ENCODE measurements around the gene MTFR2. TPM values are rescaled to one million over a fixed set of nuclear protein-coding genes. Genes with fewer than 3 reads are reported as not detected.

Gene MTFR2
- total and polyA plus RNA-seq, 2 donors (not counting 3 experiments of a cell fraction or from before 2014, with no cell fraction given) = 7.7 to 8.7 TPM

DNA sequence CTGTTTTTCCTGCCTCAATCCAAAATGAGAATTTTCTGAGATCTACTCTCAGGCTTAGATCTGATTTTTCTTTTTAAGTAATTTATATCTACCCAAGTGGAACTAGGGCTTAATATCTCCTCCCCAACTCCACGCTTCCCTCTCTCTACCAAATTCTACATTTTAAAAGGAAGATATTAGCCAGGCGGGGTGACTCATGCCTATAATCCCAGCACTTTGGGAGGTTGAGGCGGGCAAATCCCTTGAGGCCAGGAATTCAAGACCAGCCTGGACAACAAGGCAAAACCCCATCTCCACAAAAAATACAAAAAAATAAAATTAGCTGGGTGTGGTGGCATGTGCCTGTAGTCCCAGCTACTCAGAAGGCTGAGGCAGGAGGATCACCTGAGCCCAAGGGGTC is 61.0 kb downstream of the MTFR2 start:
- no peak for DNase-seq (ENCODE audit: low read depth, low spot score)
- Histone ChIP-seq H3K4me3 (replicated peaks in 1 of 3; ENCODE audit: insufficient read depth in 1 of 3, low read depth in 1 of 3, low read length in 3 of 3) (no peak overlapping the region), H3K4me2 (ENCODE audit: insufficient read depth, low read length) (no peak overlapping the region), H3K27me3 (ENCODE audit: control insufficient read depth in 2 of 2, insufficient read depth in 2 of 2, low read length in 2 of 2) (no peaks in the 10 kb centered on the region), H3K27ac (ENCODE audit: insufficient read depth, low read depth, low read length) (no peak overlapping the region), H3K9me1 (replicated peaks; ENCODE audit: control insufficient read depth, extremely low read depth, insufficient read depth, low read length) (no peaks in the 10 kb centered on the region), H3K36me3 (ENCODE audit: control insufficient read depth in 2 of 2, extremely low read depth in 1 of 2, insufficient read depth in 2 of 2, low read length in 2 of 2) (peaks cover 17 to 31% of the 10 kb centered on the region in 2 experiments), H3K9ac (replicated peaks; ENCODE audit: extremely low read depth, insufficient read depth, low read length) (no peak overlapping the region), H3K4me1 (ENCODE audit: control insufficient read depth, extremely low read depth, insufficient read depth, low read length) (no peaks in the 10 kb centered on the region), H3K9me3 (replicated peaks; ENCODE audit: control insufficient read depth, insufficient read depth, low read length) (no peaks in the 10 kb centered on the region), H2AFZ (ENCODE audit: low read depth, low read length) (no peak overlapping the region), H3K79me2 (ENCODE audit: control insufficient read depth, insufficient read depth, low read length) (no peaks in the 10 kb centered on the region), H4K20me1 (replicated peaks; ENCODE audit: control insufficient read depth, extremely low read depth, insufficient read depth, low read length) (no peaks in the 10 kb centered on the region)
- ChIA-PET CTCF (interaction anchor here (0.8 to 1.4 kb wide), 4 partner anchors 12 to 279 kb away, joined by 3 to 4 read pairs (median 4); no protein-coding TSS in a partner anchor), POLR2A (no interaction called here)
- FAIRE-seq = no peak
- intact Hi-C loops (cut with micrococcal nuclease) = no loop called here
- no peak for TF ChIP-seq POLR2A (IDR thresholded peaks at IDR 0.05; ENCODE audit: low read depth, low read length)
- TF ChIP-seq, protein P1, sequence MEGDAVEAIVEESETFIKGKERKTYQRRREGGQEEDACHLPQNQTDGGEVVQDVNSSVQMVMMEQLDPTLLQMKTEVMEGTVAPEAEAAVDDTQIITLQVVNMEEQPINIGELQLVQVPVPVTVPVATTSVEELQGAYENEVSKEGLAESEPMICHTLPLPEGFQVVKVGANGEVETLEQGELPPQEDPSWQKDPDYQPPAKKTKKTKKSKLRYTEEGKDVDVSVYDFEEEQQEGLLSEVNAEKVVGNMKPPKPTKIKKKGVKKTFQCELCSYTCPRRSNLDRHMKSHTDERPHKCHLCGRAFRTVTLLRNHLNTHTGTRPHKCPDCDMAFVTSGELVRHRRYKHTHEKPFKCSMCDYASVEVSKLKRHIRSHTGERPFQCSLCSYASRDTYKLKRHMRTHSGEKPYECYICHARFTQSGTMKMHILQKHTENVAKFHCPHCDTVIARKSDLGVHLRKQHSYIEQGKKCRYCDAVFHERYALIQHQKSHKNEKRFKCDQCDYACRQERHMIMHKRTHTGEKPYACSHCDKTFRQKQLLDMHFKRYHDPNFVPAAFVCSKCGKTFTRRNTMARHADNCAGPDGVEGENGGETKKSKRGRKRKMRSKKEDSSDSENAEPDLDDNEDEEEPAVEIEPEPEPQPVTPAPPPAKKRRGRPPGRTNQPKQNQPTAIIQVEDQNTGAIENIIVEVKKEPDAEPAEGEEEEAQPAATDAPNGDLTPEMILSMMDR (IDR thresholded peaks at IDR 0.05; ENCODE audit: extremely low read depth in 1 of 2, insufficient read depth in 1 of 2, low read depth in 1 of 2, low read length in 2 of 2) = no peak
- no peak for TF ChIP-seq MYC (IDR thresholded peaks at IDR 0.05; ENCODE audit: low read depth, low read length)
- dilution Hi-C loops (cut with MboI; ENCODE audit: extremely low pct_ligation_motif_present, low sequenced_read_pairs) = no loop called here
- no TSS peak for BruUV-seq (replicated peaks)

DNA sequence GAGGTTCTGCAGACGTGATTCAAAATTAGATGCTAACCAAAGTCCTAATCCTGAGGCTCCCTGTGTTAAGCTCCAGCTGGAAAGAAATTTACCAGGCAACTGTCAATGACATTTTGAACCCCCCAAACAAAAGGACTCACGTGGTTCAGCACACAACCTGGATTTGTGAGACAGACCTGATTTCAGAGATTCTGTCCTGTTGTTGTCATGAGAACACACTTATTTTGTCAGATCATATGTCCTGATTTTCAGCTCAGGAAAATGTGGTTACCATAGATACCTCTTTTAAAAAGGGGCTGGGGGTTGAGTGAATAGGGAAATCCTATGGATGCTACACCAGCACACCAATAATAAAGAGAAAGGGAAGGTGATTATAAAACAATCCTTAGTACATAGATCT is 61.6 kb downstream of the MTFR2 start:
- ChIA-PET POLR2A (no interaction called here), CTCF (interaction anchor here (0.8 to 1.4 kb wide), 3 partner anchors 13 to 279 kb away, joined by 3 read pairs; no protein-coding TSS in a partner anchor)
- Histone ChIP-seq H3K9me3 (replicated peaks; ENCODE audit: control insufficient read depth, insufficient read depth, low read length) (no peaks in the 10 kb centered on the region), H3K4me2 (ENCODE audit: insufficient read depth, low read length) (no peak overlapping the region), H3K9ac (replicated peaks; ENCODE audit: extremely low read depth, insufficient read depth, low read length) (no peak overlapping the region), H3K27ac (ENCODE audit: insufficient read depth, low read depth, low read length) (no peak overlapping the region), H3K4me3 (replicated peaks in 1 of 3; ENCODE audit: insufficient read depth in 1 of 3, low read depth in 1 of 3, low read length in 3 of 3) (no peak overlapping the region), H3K79me2 (ENCODE audit: control insufficient read depth, insufficient read depth, low read length) (no peaks in the 10 kb centered on the region), H3K27me3 (ENCODE audit: control insufficient read depth in 2 of 2, insufficient read depth in 2 of 2, low read length in 2 of 2) (no peaks in the 10 kb centered on the region), H2AFZ (ENCODE audit: low read depth, low read length) (no peak overlapping the region), H3K9me1 (replicated peaks; ENCODE audit: control insufficient read depth, extremely low read depth, insufficient read depth, low read length) (no peaks in the 10 kb centered on the region), H3K36me3 (ENCODE audit: control insufficient read depth in 2 of 2, extremely low read depth in 1 of 2, insufficient read depth in 2 of 2, low read length in 2 of 2) (peaks cover 17 to 31% of the 10 kb centered on the region in 2 experiments), H4K20me1 (replicated peaks; ENCODE audit: control insufficient read depth, extremely low read depth, insufficient read depth, low read length) (no peaks in the 10 kb centered on the region), H3K4me1 (ENCODE audit: control insufficient read depth, extremely low read depth, insufficient read depth, low read length) (no peaks in the 10 kb centered on the region)
- TF ChIP-seq FOS (IDR thresholded peaks at IDR 0.05; ENCODE audit: borderline replicate concordance, insufficient read depth, low read length) (no peak), EZH2 (IDR thresholded peaks at IDR 0.05; ENCODE audit: borderline replicate concordance, low read depth, low read length, severe bottlenecking) (no peak), GATA2 (IDR thresholded peaks at IDR 0.05; ENCODE audit: insufficient read depth, insufficient read length, low read depth, low read length) (no peak), POLR2A (IDR thresholded peaks at IDR 0.05; ENCODE audit: low read depth, low read length) (no peak), JUN (IDR thresholded peaks at IDR 0.05; ENCODE audit: borderline replicate concordance, insufficient read depth, insufficient read length, low read depth) (no peak)
- TF ChIP-seq, protein P2, sequence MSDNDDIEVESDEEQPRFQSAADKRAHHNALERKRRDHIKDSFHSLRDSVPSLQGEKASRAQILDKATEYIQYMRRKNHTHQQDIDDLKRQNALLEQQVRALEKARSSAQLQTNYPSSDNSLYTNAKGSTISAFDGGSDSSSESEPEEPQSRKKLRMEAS (IDR thresholded peaks at IDR 0.05; ENCODE audit: insufficient read depth, insufficient read length) = no peak
- TF ChIP-seq, protein P1 (IDR thresholded peaks at IDR 0.05; ENCODE audit: extremely low read depth in 1 of 2, insufficient read depth in 1 of 2, low read depth in 1 of 2, low read length in 2 of 2) = no peak
- dilution Hi-C loops (cut with MboI; ENCODE audit: extremely low pct_ligation_motif_present, low sequenced_read_pairs) = no loop called here
- BruUV-seq (replicated peaks) = no TSS peak
- FAIRE-seq (no peak), DNase-seq (ENCODE audit: low read depth, low spot score) (no peak)
- intact Hi-C loops (cut with micrococcal nuclease) = no loop called here
